ENCODE results near the gene HAUS5. TPM values are rescaled to one million over a fixed set of nuclear protein-coding genes. Genes with fewer than 3 reads are reported as not detected.

HAUS5 gene
- total RNA-seq (2022; extraction: Qiagen RNA extraction): 12.1 to 18.6 TPM (median 17.4 TPM) in 5 replicates

GRCh38 chr19:35612559-35613321 is at the start of gene HAUS5:
Gene HAUS5 (plus strand): TSS chr19:35612735. CDS start chr19:35612795, 60 bp downstream.

GRCh38 chr19:35563207-35563829 is 49.2 kb upstream of the HAUS5 start, which contains the start of gene ATP4A:
Gene ATP4A (minus strand): TSS chr19:35563658. CDS start chr19:35563629, 29 bp downstream.

GRCh38 chr19:35585848-35586247 is 26.7 kb upstream of the HAUS5 start, which contains the start of gene PMIS2:
Gene PMIS2 (plus strand): TSS chr19:35586173. CDS start chr19:35586260, 87 bp downstream.

GRCh38 chr19:35628565-35629331 is 16.2 kb downstream of the HAUS5 start, which contains the start of gene RBM42:
Gene RBM42 (plus strand): TSS chr19:35629036. CDS start chr19:35629154, 118 bp downstream.

GRCh38 chr19:35641515-35642151 is 29.1 kb downstream of the HAUS5 start, which contains the start of gene ETV2:
Gene ETV2 (plus strand): TSS chr19:35641745. CDS start chr19:35642461, 716 bp downstream.

GRCh38 chr19:35648017-35648961 is 35.8 kb downstream of the HAUS5 start, which contains the start of gene COX6B1:
Gene COX6B1 (plus strand): TSS chr19:35648323. CDS start chr19:35651244, 2,921 bp downstream.

GRCh38 chr19:35666251-35666913 is 53.8 kb downstream of the HAUS5 start, which contains the start of gene UPK1A:
Gene UPK1A (plus strand): TSS chr19:35666517. CDS start chr19:35666813, 296 bp downstream.

Other genes with a start within 250 kb of the HAUS5 start
- gene GPR42, start 241.7 kb upstream of the HAUS5 start, total RNA-seq (2022; extraction: Qiagen RNA extraction): not detected in 5 replicates
- gene FFAR2, start 164.5 kb upstream of the HAUS5 start, total RNA-seq (2022; extraction: Qiagen RNA extraction): 0.03 TPM in 1 of 5 replicates, not detected in the others
- not detected in 5 replicates for gene KRTDAP, start 122.3 kb upstream of the HAUS5 start, total RNA-seq (2022; extraction: Qiagen RNA extraction)
- gene DMKN, start 99.1 kb upstream of the HAUS5 start, total RNA-seq (2022; extraction: Qiagen RNA extraction): 34.1 to 42.4 TPM (median 35.8 TPM) in 5 replicates
- 2.5 to 3.1 TPM (median 3.0 TPM) in 5 replicates for gene SBSN, start 84.4 kb upstream of the HAUS5 start, total RNA-seq (2022; extraction: Qiagen RNA extraction)
- not detected in 5 replicates for gene GAPDHS, start 79.3 kb upstream of the HAUS5 start, total RNA-seq (2022; extraction: Qiagen RNA extraction)
- gene TMEM147, start 67.1 kb upstream of the HAUS5 start, total RNA-seq (2022; extraction: Qiagen RNA extraction): 350 to 462 TPM (median 443 TPM) in 5 replicates
- gene ATP4A, start 49.1 kb upstream of the HAUS5 start, total RNA-seq (2022; extraction: Qiagen RNA extraction): not detected in 5 replicates
- gene PMIS2, start 26.6 kb upstream of the HAUS5 start, total RNA-seq (2022; extraction: Qiagen RNA extraction): not detected in 5 replicates
- gene RBM42, start 16.3 kb downstream of the HAUS5 start, total RNA-seq (2022; extraction: Qiagen RNA extraction): 144 to 216 TPM (median 212 TPM) in 5 replicates
- gene ETV2, start 29.0 kb downstream of the HAUS5 start, total RNA-seq (2022; extraction: Qiagen RNA extraction): 1.6 to 3.1 TPM (median 2.4 TPM) in 5 replicates
- gene COX6B1, start 35.6 kb downstream of the HAUS5 start, total RNA-seq (2022; extraction: Qiagen RNA extraction): 1,293 to 1,487 TPM (median 1,363 TPM) in 5 replicates
- gene UPK1A, start 53.8 kb downstream of the HAUS5 start, total RNA-seq (2022; extraction: Qiagen RNA extraction): 0.51 to 1.1 TPM (median 0.91 TPM) in 5 replicates
- 0.03 TPM in 1 of 5 replicates, not detected in the others for gene ZBTB32, start 91.8 kb downstream of the HAUS5 start, total RNA-seq (2022; extraction: Qiagen RNA extraction)
- 47.4 to 63.8 TPM (median 61.5 TPM) in 5 replicates for gene KMT2B, start 105.3 kb downstream of the HAUS5 start, total RNA-seq (2022; extraction: Qiagen RNA extraction)
- gene IGFLR1, start 129.7 kb downstream of the HAUS5 start, total RNA-seq (2022; extraction: Qiagen RNA extraction): 12.9 to 14.2 TPM (median 13.3 TPM) in 5 replicates
- 26.6 to 31.3 TPM (median 28.4 TPM) in 5 replicates for gene U2AF1L4, start 132.7 kb downstream of the HAUS5 start, total RNA-seq (2022; extraction: Qiagen RNA extraction)
- gene PSENEN, start 132.9 kb downstream of the HAUS5 start, total RNA-seq (2022; extraction: Qiagen RNA extraction): 285 to 335 TPM (median 294 TPM) in 5 replicates
- gene LIN37, start 135.8 kb downstream of the HAUS5 start, total RNA-seq (2022; extraction: Qiagen RNA extraction): 18.3 to 28.2 TPM (median 25.9 TPM) in 5 replicates
- 0.12 to 0.29 TPM (median 0.19 TPM) in 5 replicates for gene HSPB6, start 144.3 kb downstream of the HAUS5 start, total RNA-seq (2022; extraction: Qiagen RNA extraction)
- gene PROSER3, start 145.4 kb downstream of the HAUS5 start, total RNA-seq (2022; extraction: Qiagen RNA extraction): 23.1 to 33.0 TPM (median 27.3 TPM) in 5 replicates
- 4.3 to 9.2 TPM (median 6.5 TPM) in 5 replicates for gene ARHGAP33, start 162.8 kb downstream of the HAUS5 start, total RNA-seq (2022; extraction: Qiagen RNA extraction)
- gene PRODH2, start 200.1 kb downstream of the HAUS5 start, total RNA-seq (2022; extraction: Qiagen RNA extraction): 0.22 to 0.36 TPM (median 0.24 TPM) in 4 of 5 replicates, not detected in the other
- 0.32 to 0.84 TPM (median 0.46 TPM) in 5 replicates for gene NPHS1, start 239.8 kb downstream of the HAUS5 start, total RNA-seq (2022; extraction: Qiagen RNA extraction)
- 0.32 to 0.69 TPM (median 0.49 TPM) in 5 replicates for gene KIRREL2, start 244.2 kb downstream of the HAUS5 start, total RNA-seq (2022; extraction: Qiagen RNA extraction)

All from A549 treated with CORT108297 at 1 μM for 4 hours (cell line).